ENCODE data around the gene PIERCE2. TPM values are rescaled to one million over a fixed set of nuclear protein-coding genes. Genes with fewer than 3 reads are reported as not detected.

Gene PIERCE2
- 16.7 TPM for polyA plus RNA-seq (2013, experiment 1 of 2)
- polyA plus RNA-seq (2013, experiment 2 of 2), result 15.2 TPM

GRCh38 chr15:55408012-55408928, at the start of gene PIERCE2, which contains the start of gene CCPG1:
TSS of gene PIERCE2 (plus strand) at chr15:55408495. CDS start at chr15:55408769, 274 bp downstream.
TSS of gene CCPG1 (minus strand) at chr15:55408359. CDS start at chr15:55389424, 18,935 bp downstream.
- WGBS, result 2% methylated on average over 66 of the region's 70 CpGs
- H3K4ac ChIP-seq (ENCODE audit: low read depth in 1 of 2, low read length in 2 of 2), result no peak within 1 kb of the TSS

GRCh38 chr15:55360256-55360655, 48.0 kb upstream of the PIERCE2 start:
- WGBS, result 93% methylated on average over 6 of the region's 6 CpGs
- Histone ChIP-seq H2AFZ (ENCODE audit: low read depth, low read length) (no peak overlapping the region), H3K36me3 (ENCODE audit: control insufficient read depth in 1 of 2, insufficient read depth in 2 of 2, low read depth in 1 of 2, low read length in 2 of 2) (peaks cover 0 to 44% of the 10 kb centered on the region in 2 experiments), H2BK120ac (ENCODE audit: low read depth, low read length) (no peak overlapping the region), H3K18ac (ENCODE audit: low read depth in 1 of 2, low read length in 2 of 2) (no peak overlapping the region), H2BK12ac (ENCODE audit: low read length in 2 of 2) (no peak overlapping the region), H3K79me1 (replicated peaks; ENCODE audit: low read length, poor library complexity, severe bottlenecking) (peaks cover 2% of the 10 kb centered on the region), H4K91ac (ENCODE audit: low read length) (no peak overlapping the region), H3K4me2 (ENCODE audit: low read length, poor library complexity, severe bottlenecking) (no peak overlapping the region), H3K4ac (ENCODE audit: low read depth in 1 of 2, low read length in 2 of 2) (no peak overlapping the region), H2BK5ac (ENCODE audit: low read depth, low read length, poor library complexity, severe bottlenecking) (no peak overlapping the region), H2BK15ac (ENCODE audit: low read depth, poor library complexity, severe bottlenecking) (no peak overlapping the region), H4K8ac (ENCODE audit: low read length) (no peak overlapping the region), H3K27me3 (ENCODE audit: control insufficient read depth in 1 of 2, insufficient read depth in 1 of 2, low read length in 2 of 2) (no peaks in the 10 kb centered on the region), H3K23ac (ENCODE audit: low read length in 2 of 2) (no peak overlapping the region), H3K27ac (ENCODE audit: low read length, poor library complexity, severe bottlenecking) (no peak overlapping the region), H3K4me1 (ENCODE audit: control insufficient read depth, insufficient read depth, low read depth, low read length) (no peaks in the 10 kb centered on the region), H3K9ac (ENCODE audit: low read length) (no peak overlapping the region), H3K14ac (ENCODE audit: low read length in 2 of 2) (no peak overlapping the region), H3K4me3 (ENCODE audit: insufficient read depth in 1 of 2, low read depth in 1 of 2, low read length in 2 of 2) (no peak overlapping the region), H3K9me3 (ENCODE audit: control insufficient read depth, low read length) (no peaks in the 10 kb centered on the region), H2AK5ac (ENCODE audit: low read length, severe bottlenecking) (no peak overlapping the region)
- DNase-seq, result no peak

More at GRCh38 chr15:55408012-55408928, at the start of gene PIERCE2, which contains the start of gene CCPG1:
- peak within 1 kb of the TSS; percentile 78 for H4K91ac ChIP-seq (ENCODE audit: low read length)
- H3K18ac ChIP-seq (ENCODE audit: low read depth in 1 of 2, low read length in 2 of 2), result peak within 1 kb of the TSS; percentile 80 to 87
- peak within 1 kb of the TSS; percentile 73 for H2BK120ac ChIP-seq (ENCODE audit: low read depth, low read length)
- DNase-seq, result peak; percentile 97
- peaks cover 2% of the 10 kb centered on the region for H3K4me1 ChIP-seq (ENCODE audit: control insufficient read depth, insufficient read depth, low read depth, low read length)
- H3K23ac ChIP-seq (ENCODE audit: low read length in 2 of 2), result no peak within 1 kb of the TSS
- H2AFZ ChIP-seq (ENCODE audit: low read depth, low read length), result peak within 1 kb of the TSS; percentile 98
- H3K9ac ChIP-seq (ENCODE audit: low read length), result peak within 1 kb of the TSS; percentile 96
- peak within 1 kb of the TSS; percentile 76 for H3K4me2 ChIP-seq (ENCODE audit: low read length, poor library complexity, severe bottlenecking)
- peak within 1 kb of the TSS; percentile 85 to 98 for H3K4me3 ChIP-seq (ENCODE audit: insufficient read depth in 1 of 2, low read depth in 1 of 2, low read length in 2 of 2)
- H3K36me3 ChIP-seq (ENCODE audit: control insufficient read depth in 1 of 2, insufficient read depth in 2 of 2, low read depth in 1 of 2, low read length in 2 of 2), result peaks cover 0 to 2% of the 10 kb centered on the region in 2 experiments
- H3K27me3 ChIP-seq (ENCODE audit: control insufficient read depth in 1 of 2, insufficient read depth in 1 of 2, low read length in 2 of 2), result no peaks in the 10 kb centered on the region
- peak within 1 kb of the TSS in 1 of 2 experiments; percentile 37 for H3K14ac ChIP-seq (ENCODE audit: low read length in 2 of 2)
- peak within 1 kb of the TSS; percentile 77 for H2BK5ac ChIP-seq (ENCODE audit: low read depth, low read length, poor library complexity, severe bottlenecking)
- peaks cover 8% of the 10 kb centered on the region for H3K79me1 ChIP-seq (replicated peaks; ENCODE audit: low read length, poor library complexity, severe bottlenecking)
- H2BK12ac ChIP-seq (ENCODE audit: low read length in 2 of 2), result peak within 1 kb of the TSS; percentile 27 to 38
- peak within 1 kb of the TSS; percentile 84 for H4K8ac ChIP-seq (ENCODE audit: low read length)
- peak within 1 kb of the TSS; percentile 64 for H3K27ac ChIP-seq (ENCODE audit: low read length, poor library complexity, severe bottlenecking)
- no peak within 1 kb of the TSS for H2AK5ac ChIP-seq (ENCODE audit: low read length, severe bottlenecking)
- H3K9me3 ChIP-seq (ENCODE audit: control insufficient read depth, low read length), result no peaks in the 10 kb centered on the region
- H2BK15ac ChIP-seq (ENCODE audit: low read depth, poor library complexity, severe bottlenecking), result peak within 1 kb of the TSS; percentile 60

- Histone ChIP-seq H2BK12ac (ENCODE audit: low read length in 2 of 2) (no peak overlapping the region), H2BK5ac (ENCODE audit: low read depth, low read length, poor library complexity, severe bottlenecking) (no peak overlapping the region), H3K4me2 (ENCODE audit: low read length, poor library complexity, severe bottlenecking) (no peak overlapping the region), H3K27ac (ENCODE audit: low read length, poor library complexity, severe bottlenecking) (no peak overlapping the region), H2BK120ac (ENCODE audit: low read depth, low read length) (no peak overlapping the region), H2AFZ (ENCODE audit: low read depth, low read length) (no peak overlapping the region), H3K9me3 (ENCODE audit: control insufficient read depth, low read length) (no peaks in the 10 kb centered on the region), H3K4me3 (ENCODE audit: insufficient read depth in 1 of 2, low read depth in 1 of 2, low read length in 2 of 2) (no peak overlapping the region), H2BK15ac (ENCODE audit: low read depth, poor library complexity, severe bottlenecking) (no peak overlapping the region), H3K27me3 (ENCODE audit: control insufficient read depth in 1 of 2, insufficient read depth in 1 of 2, low read length in 2 of 2) (no peaks in the 10 kb centered on the region), H3K4me1 (ENCODE audit: control insufficient read depth, insufficient read depth, low read depth, low read length) (no peaks in the 10 kb centered on the region), H3K36me3 (ENCODE audit: control insufficient read depth in 1 of 2, insufficient read depth in 2 of 2, low read depth in 1 of 2, low read length in 2 of 2) (peaks cover 0 to 36% of the 10 kb centered on the region in 2 experiments), H3K18ac (ENCODE audit: low read depth in 1 of 2, low read length in 2 of 2) (no peak overlapping the region), H3K9ac (ENCODE audit: low read length) (no peak overlapping the region), H3K4ac (ENCODE audit: low read depth in 1 of 2, low read length in 2 of 2) (no peak overlapping the region), H3K14ac (ENCODE audit: low read length in 2 of 2) (no peak overlapping the region), H4K91ac (ENCODE audit: low read length) (no peak overlapping the region), H2AK5ac (ENCODE audit: low read length, severe bottlenecking) (no peak overlapping the region), H3K79me1 (replicated peaks; ENCODE audit: low read length, poor library complexity, severe bottlenecking) (peaks cover 2% of the 10 kb centered on the region), H3K23ac (ENCODE audit: low read length in 2 of 2) (no peak overlapping the region), H4K8ac (ENCODE audit: low read length) (no peak overlapping the region)
- DNase-seq, result no peak
- WGBS, result 97% methylated on average over 9 of the region's 10 CpGs
Measured at GRCh38 chr15:55361048-55361447, 47.2 kb upstream of the PIERCE2 start.

GRCh38 chr15:55362641-55363040, 45.7 kb upstream of the PIERCE2 start:
- H4K8ac ChIP-seq (ENCODE audit: low read length), result no peak overlapping the region
- H2BK5ac ChIP-seq (ENCODE audit: low read depth, low read length, poor library complexity, severe bottlenecking), result no peak overlapping the region
- no peak overlapping the region for H3K4me3 ChIP-seq (ENCODE audit: insufficient read depth in 1 of 2, low read depth in 1 of 2, low read length in 2 of 2)
- no peaks in the 10 kb centered on the region for H3K4me1 ChIP-seq (ENCODE audit: control insufficient read depth, insufficient read depth, low read depth, low read length)
- H3K4ac ChIP-seq (ENCODE audit: low read depth in 1 of 2, low read length in 2 of 2), result no peak overlapping the region
- no peak overlapping the region for H3K27ac ChIP-seq (ENCODE audit: low read length, poor library complexity, severe bottlenecking)
- H3K23ac ChIP-seq (ENCODE audit: low read length in 2 of 2), result no peak overlapping the region
- no peak overlapping the region for H2BK15ac ChIP-seq (ENCODE audit: low read depth, poor library complexity, severe bottlenecking)
- no peak overlapping the region for H2AFZ ChIP-seq (ENCODE audit: low read depth, low read length)
- H3K9ac ChIP-seq (ENCODE audit: low read length), result no peak overlapping the region
- no peak overlapping the region for H3K14ac ChIP-seq (ENCODE audit: low read length in 2 of 2)
- H3K9me3 ChIP-seq (ENCODE audit: control insufficient read depth, low read length), result no peaks in the 10 kb centered on the region
- no peak overlapping the region for H3K18ac ChIP-seq (ENCODE audit: low read depth in 1 of 2, low read length in 2 of 2)
- H3K79me1 ChIP-seq (replicated peaks; ENCODE audit: low read length, poor library complexity, severe bottlenecking), result no peaks in the 10 kb centered on the region
- no peak overlapping the region for H4K91ac ChIP-seq (ENCODE audit: low read length)
- no peak for DNase-seq
- no peak overlapping the region for H2AK5ac ChIP-seq (ENCODE audit: low read length, severe bottlenecking)
- no peak overlapping the region for H2BK12ac ChIP-seq (ENCODE audit: low read length in 2 of 2)
- WGBS, result 50% methylated on average over 2 of the region's 2 CpGs
- H3K27me3 ChIP-seq (ENCODE audit: control insufficient read depth in 1 of 2, insufficient read depth in 1 of 2, low read length in 2 of 2), result no peaks in the 10 kb centered on the region
- H2BK120ac ChIP-seq (ENCODE audit: low read depth, low read length), result no peak overlapping the region
- H3K4me2 ChIP-seq (ENCODE audit: low read length, poor library complexity, severe bottlenecking), result no peak overlapping the region
- H3K36me3 ChIP-seq (ENCODE audit: control insufficient read depth in 1 of 2, insufficient read depth in 2 of 2, low read depth in 1 of 2, low read length in 2 of 2), result peaks cover 0 to 25% of the 10 kb centered on the region in 2 experiments
